Thoracic aorta (tissue), 2 donors: Measurements from ENCODE around the gene EPN1. TPM values are rescaled to one million over a fixed set of nuclear protein-coding genes. Genes with fewer than 3 reads are reported as not detected.
"Not testable (repeated sequence)": the region's sequence is repeated elsewhere in the genome, so short reads cannot be mapped to it uniquely, and the experiment has no call there.

ENCODE experiments used
- ATAC-seq: fragments of 150-250 bp; one replicate; pipeline ENCODE4 v1.8.0; 2017; ENCODE audit warnings: low read depth; ENCODE audit not compliant: insufficient number of reproducible peaks, low FRiP score
- DNase-seq: peaks from one replicate; pipeline ENCODE4 v3.0.0-alpha.2; 2020; ENCODE audit warnings: low spot score
- H3K27ac ChIP-seq, 2 donors: fragments of 200-600 bp; sonication (generic); 1 replicate in 1 of 2; 2 replicates in 1 of 2; pipeline ENCODE4 v1.5.1; 2016; ENCODE audit warnings: mild to moderate bottlenecking in 2 of 2, moderate library complexity in 2 of 2
- H3K27me3 ChIP-seq: fragments of 200-600 bp; sonication (generic); replicated peaks from 2 replicates; pipeline ENCODE4 v1.6.0; 2016; ENCODE audit warnings: mild to moderate bottlenecking; ENCODE audit not compliant: insufficient read depth
- H3K36me3 ChIP-seq: fragments of 200-600 bp; sonication (generic); one replicate; pipeline ENCODE4 v1.5.1; 2016
- H3K4me1 ChIP-seq, 2 donors: fragments of 200-600 bp; sonication (generic); 1 replicate in 1 of 2; 2 replicates in 1 of 2; pipeline versions ENCODE4 v1.5.1 to v1.6.0; 2016; ENCODE audit warnings: low read depth in 2 of 2, mild to moderate bottlenecking in 1 of 2; ENCODE audit not compliant: control insufficient read depth in 1 of 2
- H3K4me3 ChIP-seq: fragments of 200-600 bp; sonication (generic); 2 replicates; pipeline ENCODE4 v1.5.1; 2016; ENCODE audit warnings: mild to moderate bottlenecking
- H3K9me3 ChIP-seq: fragments of 200-600 bp; sonication (generic); 2 replicates; pipeline ENCODE4 v1.5.1; 2016
- CTCF ChIP-seq: fragments of 200-600 bp; sonication (generic); IDR thresholded peaks from one replicate; pipeline ENCODE4 v1.5.1; 2019; ENCODE audit warnings: antibody characterized with exemption
- total RNA-seq, 2 donors: library from RNA; depleted of rRNA; stranded (reverse); fragments of >200 nt; gene quantifications; one replicate each; pipeline versions ENCODE4 v1.1.0 to v1.2.3, GENCODE V29; 2016

The EPN1 gene
- total RNA-seq, 2 donors from 2014 or later, result 91.3 to 93.5 TPM

GRCh38 chr19:55753401-55753800, 78.4 kb downstream of the EPN1 start:
- H3K27ac ChIP-seq, result no peak overlapping the region
- no peak for TF ChIP-seq CTCF
- no peaks in the 10 kb centered on the region for H3K4me1 ChIP-seq
- no peak overlapping the region for H3K4me3 ChIP-seq
- ATAC-seq (no peak), DNase-seq (no peak)
- H3K27me3 ChIP-seq, result no peaks in the 10 kb centered on the region
- H3K9me3 ChIP-seq, result no peaks in the 10 kb centered on the region
- no peaks in the 10 kb centered on the region for H3K36me3 ChIP-seq

GRCh38 chr19:55756808-55757207, 81.8 kb downstream of the EPN1 start:
- not testable (repeated sequence) for H3K4me3 ChIP-seq, H3K9me3 ChIP-seq, ATAC-seq, H3K36me3 ChIP-seq, DNase-seq, H3K27me3 ChIP-seq, H3K27ac ChIP-seq, H3K4me1 ChIP-seq

- not testable (repeated sequence) for H3K4me3 ChIP-seq, H3K27ac ChIP-seq, H3K27me3 ChIP-seq, DNase-seq, H3K4me1 ChIP-seq, ATAC-seq, H3K9me3 ChIP-seq, H3K36me3 ChIP-seq
Measured at GRCh38 chr19:55758797-55759196, 83.8 kb downstream of the EPN1 start, which contains the start of gene RFPL4A. TSS of gene RFPL4A (plus strand) at chr19:55759097. CDS start at chr19:55761801, 2,704 bp downstream.

Other genes with a start within 250 kb of the EPN1 start
- not detected for gene SHISA7, start 231.9 kb upstream of the EPN1 start, total RNA-seq
- 10 to 100 TPM; 18.8 to 27.4 TPM for gene ISOC2, start 213.6 kb upstream of the EPN1 start, total RNA-seq
- not detected for gene C19orf85, start 210.5 kb upstream of the EPN1 start, total RNA-seq
- gene ZNF628, start 198.6 kb upstream of the EPN1 start, total RNA-seq, result 1 to 10 TPM; 3.5 to 7.2 TPM
- 1 to 10 TPM; 3.4 to 3.8 TPM for gene NAT14, start 190.0 kb upstream of the EPN1 start, total RNA-seq
- 10 to 100 TPM in 1 of 2 donors, 1 to 10 TPM in 1; 4.3 to 58.3 TPM for gene SSC5D, start 186.8 kb upstream of the EPN1 start, total RNA-seq
- not detected for gene SBK2, start 138.1 kb upstream of the EPN1 start, total RNA-seq
- not detected for gene SBK3, start 129.7 kb upstream of the EPN1 start, total RNA-seq
- gene ZNF579, start 94.4 kb upstream of the EPN1 start, total RNA-seq, result 1 to 10 TPM; 2.4 to 3.9 TPM
- gene FIZ1, start 75.7 kb upstream of the EPN1 start, total RNA-seq, result 10 to 100 TPM in 1 of 2 donors, 1 to 10 TPM in 1; 9.5 to 17.3 TPM
- 10 to 100 TPM; 21.7 to 26.4 TPM for gene ZNF524, start 74.9 kb upstream of the EPN1 start, total RNA-seq
- 10 to 100 TPM; 11.9 to 14.5 TPM for gene ZNF865, start 69.6 kb upstream of the EPN1 start, total RNA-seq
- 10 to 100 TPM in 1 of 2 donors, 1 to 10 TPM in 1; 8.5 to 13.0 TPM for gene ZNF784, start 50.7 kb upstream of the EPN1 start, total RNA-seq
- gene ZNF580, start 34.2 kb upstream of the EPN1 start, total RNA-seq, result 10 to 100 TPM; 46.0 to 65.5 TPM
- gene ZNF581, start 31.6 kb upstream of the EPN1 start, total RNA-seq, result 10 to 100 TPM in 1 of 2 donors, 1 to 10 TPM in 1; 6.7 to 23.8 TPM
- 10 to 100 TPM; 10.5 to 14.8 TPM for gene CCDC106, start 27.0 kb upstream of the EPN1 start, total RNA-seq
- 100 to 1,000 TPM in 1 of 2 donors, 10 to 100 TPM in 1; 77.3 to 106 TPM for gene U2AF2, start 20.2 kb upstream of the EPN1 start, total RNA-seq
- gene NLRP9, start 63.2 kb downstream of the EPN1 start, total RNA-seq, result not detected
- gene RFPL4A, start 83.9 kb downstream of the EPN1 start, total RNA-seq, result not detected
- gene RFPL4AL1, start 93.9 kb downstream of the EPN1 start, total RNA-seq, result not detected
- gene NLRP11, start 156.8 kb downstream of the EPN1 start, total RNA-seq, result not detected
- gene NLRP4, start 161.3 kb downstream of the EPN1 start, total RNA-seq, result not detected